ENCODE data around the gene HNF4A.

HNF4A gene

GRCh38 chr20:44418069-44418905 lies 62.8 kb downstream of the HNF4A start:
- in situ Hi-C loops (cut with HindIII; ENCODE audit: low sequenced_read_pairs) = no loop called here

DNA sequence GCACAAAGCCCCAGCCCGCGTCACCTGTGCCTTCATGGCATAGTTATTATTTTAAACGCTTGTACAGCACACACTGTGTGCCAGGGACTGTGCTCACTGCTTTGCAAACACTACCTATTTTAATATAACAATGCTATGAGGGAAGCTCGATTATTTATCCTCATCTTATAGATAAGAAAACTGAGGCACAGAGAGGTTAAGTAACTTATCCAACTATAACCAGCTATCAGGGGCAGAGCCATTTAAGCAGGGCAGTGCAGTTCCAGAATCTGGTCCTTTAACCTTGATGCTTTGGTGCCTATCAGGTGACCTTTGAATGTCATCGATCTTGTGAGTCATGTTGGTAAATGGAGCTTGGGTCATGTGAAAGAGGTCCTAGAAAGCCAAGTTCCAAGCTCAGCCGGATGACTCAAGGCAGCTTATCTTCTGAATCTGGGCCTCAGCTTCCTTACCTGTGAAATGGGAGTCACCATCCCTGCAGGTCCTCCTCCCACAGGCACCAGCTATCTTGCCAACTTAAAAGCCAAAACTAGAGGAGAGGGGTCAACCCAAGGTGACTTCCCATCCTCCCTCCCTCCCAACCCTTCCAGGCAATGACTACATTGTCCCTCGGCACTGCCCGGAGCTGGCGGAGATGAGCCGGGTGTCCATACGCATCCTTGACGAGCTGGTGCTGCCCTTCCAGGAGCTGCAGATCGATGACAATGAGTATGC lies 63.8 kb downstream of the HNF4A start:
- in situ Hi-C loops (cut with HindIII; ENCODE audit: low sequenced_read_pairs) = no loop called here

GRCh38 chr20:44420497-44420896 lies 65.0 kb downstream of the HNF4A start:
- in situ Hi-C loops (cut with HindIII; ENCODE audit: low sequenced_read_pairs) = no loop called here

DNA sequence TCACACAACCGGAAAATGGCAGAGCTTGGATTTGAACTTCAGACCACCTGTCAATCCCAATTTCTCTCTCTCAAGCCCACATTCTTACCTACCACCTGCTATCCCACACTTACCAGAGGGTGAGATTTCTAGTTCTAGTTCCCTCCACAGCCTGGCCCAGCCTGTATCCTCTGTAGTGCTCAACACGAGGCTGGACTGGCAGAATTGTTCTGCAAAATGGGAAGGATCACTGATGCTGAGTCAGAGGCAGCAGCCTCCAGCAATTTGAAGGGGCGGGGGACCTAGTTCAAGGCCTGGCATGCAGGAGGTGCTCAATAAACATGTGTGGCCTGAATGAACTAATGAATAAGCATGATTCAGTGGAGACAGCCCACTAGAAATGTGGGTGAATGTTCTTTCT lies 66.6 kb downstream of the HNF4A start:
- in situ Hi-C loops (cut with HindIII; ENCODE audit: low sequenced_read_pairs) = no loop called here

DNA sequence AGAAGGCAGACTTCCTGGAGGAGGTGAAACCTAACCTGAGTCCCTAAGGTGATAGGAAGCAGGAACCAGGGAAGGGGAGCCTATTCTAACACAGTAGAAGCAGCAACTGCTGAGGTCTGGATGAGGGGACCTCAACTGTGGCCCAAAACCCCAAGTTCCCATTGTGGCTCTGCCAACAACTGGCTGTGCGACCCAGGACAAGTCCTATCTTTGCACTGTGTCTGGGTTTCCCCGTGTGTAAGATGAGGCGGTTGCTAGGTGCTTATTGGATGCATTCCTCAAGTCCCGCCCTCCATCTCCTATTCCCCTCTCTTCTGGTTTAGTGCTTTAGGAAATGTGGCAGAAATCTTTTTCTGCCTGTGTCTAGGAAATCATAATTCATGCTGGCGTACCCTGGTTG lies 68.0 kb downstream of the HNF4A start:
- in situ Hi-C loops (cut with HindIII; ENCODE audit: low sequenced_read_pairs) = no loop called here

GRCh38 chr20:44424039-44424495 lies 68.6 kb downstream of the HNF4A start:
- in situ Hi-C loops (cut with HindIII; ENCODE audit: low sequenced_read_pairs) = no loop called here

DNA sequence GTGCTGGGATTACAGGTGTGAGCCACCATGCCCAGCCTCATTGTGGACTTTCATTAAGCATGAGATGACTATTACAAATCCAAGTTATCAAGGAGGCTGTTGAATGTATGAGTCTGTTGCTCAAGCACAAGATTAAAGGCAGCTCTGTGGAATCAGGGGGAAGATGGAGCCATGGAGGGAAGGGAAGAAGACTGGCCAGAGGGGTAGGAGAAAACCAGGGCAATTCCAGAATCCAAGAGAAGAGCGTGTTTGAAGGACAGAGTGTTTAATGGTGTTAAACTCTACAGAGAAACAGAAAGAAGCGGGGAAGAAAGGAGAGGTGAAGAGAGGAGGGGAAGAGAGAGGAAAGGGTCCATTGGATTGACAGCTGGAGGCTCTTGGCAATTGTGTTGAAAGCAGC lies 70.4 kb downstream of the HNF4A start:
- in situ Hi-C loops (cut with HindIII; ENCODE audit: low sequenced_read_pairs) = no loop called here

DNA sequence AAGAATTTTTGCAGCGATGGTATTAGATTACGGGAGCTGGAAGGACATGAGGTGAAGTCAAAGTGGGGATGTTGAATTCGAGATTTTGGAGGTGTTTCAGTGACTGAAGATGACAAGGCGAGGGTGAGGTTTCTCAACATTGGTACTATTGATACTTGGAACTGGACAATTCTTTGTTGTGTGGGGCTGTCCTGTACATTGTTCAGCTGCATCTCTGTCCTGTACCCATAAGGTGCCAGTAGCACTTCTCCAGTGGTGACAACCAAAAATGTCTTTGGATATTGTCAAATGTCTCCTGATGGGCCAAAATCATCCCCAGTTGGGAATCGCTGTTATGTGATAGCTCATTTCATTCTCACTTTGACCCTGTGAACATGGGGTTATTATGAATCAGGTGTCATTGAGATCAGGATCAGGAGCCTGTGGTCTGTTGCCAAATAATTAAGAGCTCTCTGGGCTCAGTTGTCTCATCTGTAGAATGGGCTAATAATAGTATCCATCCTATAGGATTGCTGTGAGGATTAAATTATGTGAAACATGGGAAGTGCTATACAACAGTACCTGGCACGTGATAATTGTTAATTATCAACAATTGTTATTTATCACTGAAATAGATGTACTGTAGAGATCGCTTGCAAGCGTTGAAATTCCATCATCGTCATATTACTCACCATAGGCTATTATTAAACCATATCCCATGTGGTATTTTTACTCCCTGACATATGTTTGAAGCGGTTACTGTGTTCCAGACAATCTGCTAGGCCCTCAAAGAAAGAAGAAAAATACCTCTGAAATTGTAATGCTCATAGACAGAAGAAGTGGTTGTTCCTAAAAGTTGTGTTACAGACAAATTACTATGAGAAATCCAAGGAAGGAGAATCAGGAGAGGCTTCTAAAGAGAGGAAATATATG lies 71.6 kb downstream of the HNF4A start:
- in situ Hi-C loops (cut with HindIII; ENCODE audit: low sequenced_read_pairs) = no loop called here

GRCh38 chr20:44427804-44428173 lies 72.3 kb downstream of the HNF4A start:
- in situ Hi-C loops (cut with HindIII; ENCODE audit: low sequenced_read_pairs) = no loop called here

DNA sequence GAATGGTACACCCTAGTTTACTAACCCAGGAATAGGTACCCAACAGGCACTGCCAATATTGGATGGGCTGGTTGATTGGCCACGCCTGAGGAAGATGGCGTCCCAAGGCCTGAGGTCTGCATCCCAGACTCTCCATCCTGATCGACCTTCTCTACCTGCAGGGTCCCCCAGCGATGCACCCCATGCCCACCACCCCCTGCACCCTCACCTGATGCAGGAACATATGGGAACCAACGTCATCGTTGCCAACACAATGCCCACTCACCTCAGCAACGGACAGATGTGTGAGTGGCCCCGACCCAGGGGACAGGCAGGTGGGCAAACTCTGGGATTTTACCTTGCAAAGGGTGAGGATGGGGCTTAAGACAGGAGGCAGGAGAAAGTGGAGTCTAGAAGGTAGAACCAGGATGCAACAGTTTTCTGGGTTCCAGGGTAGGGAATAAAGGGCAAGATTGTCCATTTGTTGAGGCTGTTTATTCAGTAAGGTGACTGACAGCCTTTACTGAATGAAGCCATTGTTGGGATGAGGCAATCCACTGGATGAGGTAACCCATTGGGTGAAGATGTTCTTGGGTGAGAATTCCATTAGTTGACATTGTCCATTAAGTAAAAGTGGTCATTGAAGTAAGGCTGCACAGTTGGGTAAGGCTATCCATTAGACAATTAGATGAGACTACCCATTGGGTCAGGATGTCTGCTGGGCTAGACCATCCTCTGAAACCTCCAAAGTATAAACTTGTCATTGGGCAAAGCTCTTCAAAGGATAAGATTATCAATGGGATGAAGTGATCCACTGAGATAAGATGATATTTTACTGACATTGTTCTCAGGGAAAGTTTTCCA lies 72.9 kb downstream of the HNF4A start:
- in situ Hi-C loops (cut with HindIII; ENCODE audit: low sequenced_read_pairs) = no loop called here

DNA sequence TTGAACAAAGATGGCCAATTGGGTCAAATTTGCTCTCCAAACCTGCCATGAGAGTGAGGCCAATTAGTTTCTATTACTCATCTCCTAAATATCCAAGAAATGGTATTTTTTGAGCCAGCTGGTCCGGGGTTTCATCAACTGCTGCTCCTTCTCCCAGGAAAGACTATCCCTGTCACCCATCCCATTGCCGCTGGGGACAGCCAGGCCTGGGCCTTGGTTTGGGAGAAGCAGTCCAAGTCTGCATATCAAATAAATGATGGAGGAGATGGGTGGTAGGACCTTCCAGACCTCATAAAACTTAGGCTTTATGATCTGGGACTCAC lies 73.5 kb downstream of the HNF4A start:
- in situ Hi-C loops (cut with HindIII; ENCODE audit: low sequenced_read_pairs) = no loop called here

- in situ Hi-C loops (cut with HindIII; ENCODE audit: low sequenced_read_pairs) = no loop called here
Measured at GRCh38 chr20:44429419-44430269, 74.1 kb downstream of the HNF4A start.

- in situ Hi-C loops (cut with HindIII; ENCODE audit: low sequenced_read_pairs) = no loop called here
Measured at GRCh38 chr20:44430270-44431065, 75.0 kb downstream of the HNF4A start.

GRCh38 chr20:44431118-44431501 lies 75.6 kb downstream of the HNF4A start:
- in situ Hi-C loops (cut with HindIII; ENCODE audit: low sequenced_read_pairs) = no loop called here

DNA sequence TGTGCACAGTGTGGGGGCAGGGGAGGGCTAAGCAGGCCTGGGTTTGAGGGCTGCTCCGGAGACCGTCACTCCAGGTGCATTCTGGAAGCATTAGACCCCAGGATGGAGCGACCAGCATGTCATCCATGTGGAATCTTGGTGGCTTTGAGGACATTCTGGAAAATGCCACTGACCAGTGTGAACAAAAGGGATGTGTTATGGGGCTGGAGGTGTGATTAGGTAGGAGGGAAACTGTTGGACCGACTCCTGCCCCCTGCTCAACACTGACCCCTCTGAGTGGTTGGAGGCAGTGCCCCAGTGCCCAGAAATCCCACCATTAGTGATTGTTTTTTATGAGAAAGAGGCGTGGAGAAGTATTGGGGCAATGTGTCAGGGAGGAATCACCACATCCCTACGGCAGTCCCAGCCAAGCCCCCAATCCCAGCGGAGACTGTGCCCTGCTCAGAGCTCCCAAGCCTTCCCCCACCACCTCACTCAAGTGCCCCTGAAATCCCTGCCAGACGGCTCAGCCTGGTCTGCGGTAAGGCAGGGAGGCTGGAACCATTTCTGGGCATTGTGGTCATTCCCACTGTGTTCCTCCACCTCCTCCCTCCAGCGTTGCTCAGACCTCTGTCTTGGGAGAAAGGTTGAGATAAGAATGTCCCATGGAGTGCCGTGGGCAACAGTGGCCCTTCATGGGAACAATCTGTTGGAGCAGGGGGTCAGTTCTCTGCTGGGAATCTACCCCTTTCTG lies 76.2 kb downstream of the HNF4A start:
- in situ Hi-C loops (cut with HindIII; ENCODE audit: low sequenced_read_pairs) = no loop called here

GRCh38 chr20:44432618-44433577 lies 77.4 kb downstream of the HNF4A start:
- in situ Hi-C loops (cut with HindIII; ENCODE audit: low sequenced_read_pairs) = no loop called here

Data from endothelial cell of hepatic sinusoid (primary cell).